Activated CD8-positive, alpha-beta memory T cell treated with anti-CD3 and anti-CD28 coated beads for 36 hours (primary cell): ENCODE data around the gene IMPA2. TPM values are rescaled to one million over a fixed set of nuclear protein-coding genes. Genes with fewer than 3 reads are reported as not detected.
"Not testable (repeated sequence)": the region's sequence is repeated elsewhere in the genome, so short reads cannot be mapped to it uniquely, and the experiment has no call there.

Experiments used
- CTCF ChIA-PET: fragments of 350-600 bp; sonication (Branson Sonifier 250); formaldehyde crosslinking; loops from one replicate; lab custom pipeline; 2021; ENCODE audit warnings: antibody characterized with exemption; lab: Charles Lee
- POLR2A ChIA-PET: fragments of 350-600 bp; sonication (Branson Sonifier 250); formaldehyde crosslinking; loops from one replicate; lab custom pipeline; 2021; ENCODE audit warnings: antibody characterized with exemption; lab: Charles Lee
- total RNA-seq, 2 experiments: library from RNA; stranded (reverse); gene quantifications; one replicate each; pipeline ENCODE4 v1.2.3, GENCODE V29; 2021

IMPA2 gene
- total RNA-seq, 2 experiments from 2014 or later, result 17.4 to 19.5 TPM

DNA sequence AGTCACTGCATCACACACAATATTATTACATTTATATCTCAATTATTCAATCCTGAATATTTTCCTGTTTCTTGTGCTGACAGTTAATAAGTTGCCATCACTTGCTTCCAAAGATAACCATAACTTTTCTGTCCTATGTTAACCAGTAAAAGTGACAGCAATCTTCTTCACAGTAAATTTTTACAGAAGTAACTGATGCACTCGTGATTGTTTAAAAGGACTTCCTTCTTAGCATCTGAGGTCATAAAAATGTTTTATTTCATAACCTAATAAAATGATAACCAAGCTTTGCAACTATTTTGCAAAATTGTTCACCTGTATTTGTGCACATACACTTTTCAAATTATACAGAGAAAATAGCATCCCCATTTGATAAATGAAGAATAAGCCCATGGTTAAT is 91.7 kb downstream of the IMPA2 start:
- ChIA-PET CTCF (no interaction called here), POLR2A (no interaction called here)

DNA sequence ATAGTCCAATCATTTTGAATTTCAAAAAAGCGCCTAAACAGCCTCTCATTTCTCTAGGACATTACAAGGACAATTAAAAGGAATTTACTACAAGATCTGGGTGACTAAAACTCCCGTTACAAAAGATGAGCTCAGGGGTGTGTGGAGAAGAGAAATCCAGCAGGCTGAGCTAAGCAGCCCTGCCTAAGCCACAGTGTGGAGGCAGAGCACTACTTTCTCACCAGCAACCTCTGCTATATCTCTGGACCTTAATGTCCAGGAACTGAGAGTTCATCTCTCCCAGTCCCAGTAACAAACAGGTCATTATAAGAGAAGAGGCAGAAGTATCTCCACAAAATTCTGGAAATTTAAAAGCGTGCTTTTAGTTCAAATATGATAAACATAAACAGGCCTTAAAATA is 93.4 kb downstream of the IMPA2 start:
- POLR2A ChIA-PET, result no interaction called here
- CTCF ChIA-PET, result no interaction called here

DNA sequence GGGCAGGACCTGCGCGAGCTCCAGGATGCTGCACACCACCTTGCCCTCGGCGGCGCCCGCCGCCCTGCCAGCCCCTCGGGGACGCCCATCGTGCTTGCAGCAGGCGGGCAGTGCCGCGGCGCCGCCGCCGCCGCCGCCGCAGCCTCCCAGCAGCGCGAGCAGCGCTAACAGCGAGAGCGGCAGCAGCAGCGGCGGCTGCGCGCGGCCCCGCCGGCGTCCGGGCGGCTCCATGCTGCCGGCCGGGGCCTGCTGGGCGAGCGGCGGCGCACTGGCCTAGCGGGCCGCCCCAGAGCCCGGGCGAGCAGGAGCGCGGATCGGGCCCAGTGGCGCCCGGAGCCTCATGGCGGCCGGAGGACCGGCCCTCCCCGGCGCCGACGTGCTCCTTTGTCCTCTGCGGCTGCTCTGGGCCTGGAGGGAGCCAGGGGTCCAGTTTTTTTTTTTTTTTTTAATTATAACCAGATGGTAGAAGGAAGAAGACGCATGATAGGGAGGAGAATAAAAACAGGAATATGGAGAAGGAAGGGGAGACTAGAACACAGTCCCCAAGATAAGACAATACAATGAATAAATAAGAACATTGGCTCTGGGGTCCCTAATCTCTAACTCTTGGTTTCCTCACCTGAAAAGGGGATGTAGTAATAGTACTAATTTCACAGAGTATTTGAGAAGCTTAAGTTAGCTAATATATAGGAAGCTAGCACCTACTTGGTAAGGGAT is 95.3 kb downstream of the IMPA2 start:
- CTCF ChIA-PET, result no interaction called here
- POLR2A ChIA-PET, result no interaction called here

DNA sequence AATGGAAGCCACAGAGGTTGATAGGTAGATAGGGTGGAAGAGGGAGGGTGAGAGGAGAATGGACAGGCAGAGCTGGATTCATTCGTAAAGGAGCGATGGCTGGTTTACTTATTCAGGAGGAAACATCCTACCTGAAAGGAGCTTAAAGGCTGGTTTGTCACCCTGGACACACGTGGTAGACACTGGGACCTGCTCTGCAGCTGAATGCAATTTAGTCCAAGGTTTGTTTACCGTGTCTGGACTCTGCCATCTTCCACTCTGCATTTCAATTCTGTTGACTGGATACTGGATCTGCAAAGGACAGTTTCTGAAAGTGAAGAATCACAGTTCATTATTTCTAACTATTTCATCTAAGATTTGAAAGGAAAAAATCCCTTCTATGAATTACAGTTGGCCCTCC is 96.7 kb downstream of the IMPA2 start:
- CTCF ChIA-PET, POLR2A ChIA-PET: not testable (repeated sequence)

DNA sequence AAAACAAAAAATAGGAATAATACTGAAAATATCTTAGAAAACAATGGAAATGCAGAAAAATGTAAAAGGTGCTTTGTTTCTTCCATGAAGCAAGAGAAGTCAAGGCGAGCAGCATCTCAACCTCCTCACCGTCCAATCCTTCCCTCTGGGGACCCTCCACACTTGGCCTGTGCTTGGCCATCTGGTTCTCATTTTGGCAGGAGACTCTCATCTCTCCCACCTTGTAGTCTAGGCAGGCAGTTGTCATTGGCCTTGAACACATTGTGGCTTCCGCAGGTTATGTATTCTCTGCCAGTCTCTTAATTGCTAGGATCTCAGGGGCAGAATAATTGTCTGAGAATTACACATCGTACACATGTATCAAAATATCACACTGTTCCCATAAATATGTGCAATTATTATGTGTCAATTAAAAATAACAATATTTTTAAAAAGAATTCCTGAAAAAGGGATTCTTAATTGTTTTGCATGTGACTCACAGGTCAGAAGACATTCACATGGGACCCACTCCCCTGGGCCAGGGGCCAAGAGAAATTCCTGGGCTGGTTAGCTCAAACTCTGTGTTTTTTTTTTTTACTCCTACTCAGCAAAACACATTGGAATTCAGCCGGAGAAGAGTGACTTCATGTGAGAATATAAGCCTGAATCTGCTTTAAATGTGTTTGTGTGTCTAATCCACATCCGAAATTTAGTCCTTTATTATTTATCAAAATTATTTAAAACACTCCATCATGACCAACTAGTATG is 98.4 kb downstream of the IMPA2 start:
- POLR2A ChIA-PET, result no interaction called here
- CTCF ChIA-PET, result no interaction called here

Other genes starting within 250 kb of the IMPA2 start
- 10 to 100 TPM; 20.1 to 21.0 TPM for gene CHMP1B, start 130.1 kb upstream of the IMPA2 start, total RNA-seq
- gene MPPE1, start 73.2 kb upstream of the IMPA2 start, total RNA-seq, result 10 to 100 TPM; 29.8 to 30.8 TPM
- gene ANKRD62, start 112.3 kb downstream of the IMPA2 start, total RNA-seq, result not detected